GM12878 (cell line): ENCODE results near the gene TACC3. TPM values are rescaled to one million over a fixed set of nuclear protein-coding genes. Genes with fewer than 3 reads are reported as not detected.

Experiments
- CHD2 ChIP-seq: IDR thresholded peaks from 2 replicates; pipeline ENCODE4 v1.6.1; 2011; ENCODE audit warnings: low read depth, low read length, improper control_type of control experiment, borderline replicate concordance
- GABPA ChIP-seq: IDR thresholded peaks from 2 replicates; pipeline ENCODE4 v1.6.1; 2014; ENCODE audit warnings: antibody characterized with exemption, low read depth, mild to moderate bottlenecking, inconsistent platforms
- KAT2A ChIP-seq: conservative IDR thresholded peaks from 2 replicates; pipeline ENCODE4 v1.6.1; 2011; ENCODE audit warnings: low read depth, low read length; ENCODE audit not compliant: control insufficient read depth
- KLF5 ChIP-seq: fragments of 450-650 bp; IDR thresholded peaks from 2 replicates; pipeline ENCODE4 v1.6.1; 2014; ENCODE audit warnings: mild to moderate bottlenecking; ENCODE audit not compliant: partially characterized antibody
- NRF1 ChIP-seq: conservative IDR thresholded peaks from 2 replicates; pipeline ENCODE4 v1.6.1; 2011; ENCODE audit warnings: mild to moderate bottlenecking, low read depth, low read length, improper control_type of control experiment
- RAD21 ChIP-seq: IDR thresholded peaks from 2 replicates; pipeline ENCODE4 v1.6.1; 2011; ENCODE audit warnings: mild to moderate bottlenecking, low read depth, low read length, moderate library complexity; ENCODE audit not compliant: insufficient read depth
- RCOR1 ChIP-seq: conservative IDR thresholded peaks from 2 replicates; pipeline ENCODE4 v1.6.1; 2012; ENCODE audit warnings: low read depth, low read length, improper control_type of control experiment
- SIN3A ChIP-seq: IDR thresholded peaks from 2 replicates; pipeline ENCODE4 v1.6.1; 2012; ENCODE audit warnings: low read depth, low read length, improper control_type of control experiment
- SMAD1 ChIP-seq: fragments of 450-650 bp; IDR thresholded peaks from 2 replicates; pipeline ENCODE4 v1.6.1; 2018; ENCODE audit warnings: mild to moderate bottlenecking, low read depth; ENCODE audit not compliant: partially characterized antibody
- SMC3 ChIP-seq: IDR thresholded peaks from 2 replicates; pipeline ENCODE4 v1.6.1; 2011; ENCODE audit warnings: low read length, improper control_type of control experiment, borderline replicate concordance
- TAF1 ChIP-seq: IDR thresholded peaks from 2 replicates; pipeline ENCODE4 v1.6.1; 2011; ENCODE audit warnings: mild to moderate bottlenecking, low read depth, low read length, borderline replicate concordance
- TCF7 ChIP-seq: IDR thresholded peaks from 2 replicates; pipeline ENCODE4 v1.6.1; 2014; ENCODE audit warnings: antibody characterized with exemption, borderline replicate concordance
- ZNF217 ChIP-seq: fragments of 450-650 bp; IDR thresholded peaks from 2 replicates; pipeline ENCODE4 v1.6.1; 2017; ENCODE audit warnings: antibody characterized with exemption, mild to moderate bottlenecking
- polyA plus RNA-seq, 11 experiments: library from polyadenylated mRNA; depleted of rRNA in 4 of 11; unstranded in 6 of 11; stranded (reverse) in 5 of 11; fragments of >200 nt; fragmentation: Nextera tagmentation in 4 of 11; fragmentation: Illumina TruSeq in 1 of 11; extraction: Ambion mirVana in 4 of 11; extraction: Trizol in 1 of 11; gene quantifications; 1 replicate in 1 of 11; 2 replicates in 10 of 11; pipeline versions ENCODE4 v1.2.1 to v1.2.3, GENCODE V29; 2011 to 2016; ENCODE audit warnings: inconsistent platforms in 2 of 11, missing spikeins in 2 of 11, low read depth in 1 of 11
- total RNA-seq, 4 experiments: library from RNA; depleted of rRNA in 3 of 4; stranded (reverse); fragments of >200 nt in 3 of 4; fragmentation: Illumina TruSeq in 1 of 4; extraction: Trizol in 1 of 4; gene quantifications; 2 replicates each; pipeline versions ENCODE4 v1.2.1 to v1.2.3, GENCODE V29; 2013 to 2021
- TF ChIP-seq, protein P1 (sequence below): fragments of 150-350 bp; IDR thresholded peaks from 2 replicates; pipeline ENCODE4 v1.6.1; 2014; ENCODE audit warnings: mild to moderate bottlenecking, low read depth, low read length
- TF ChIP-seq, protein P2 (sequence below): fragments of 450-650 bp; conservative IDR thresholded peaks from 2 replicates; pipeline ENCODE4 v1.6.1; 2017; ENCODE audit warnings: mild to moderate bottlenecking, moderate library complexity
- TF ChIP-seq, protein P3 (sequence below): fragments of 450-650 bp; IDR thresholded peaks from 2 replicates; pipeline ENCODE4 v1.6.1; 2016; ENCODE audit warnings: mild to moderate bottlenecking
- TF ChIP-seq, protein P4 (sequence below): fragments of 450-650 bp; IDR thresholded peaks from 2 replicates; pipeline ENCODE4 v1.6.1; 2016; ENCODE audit warnings: mild to moderate bottlenecking, moderate library complexity, borderline replicate concordance

The TACC3 gene
- total and polyA plus RNA-seq, 10 of the 15 experiments (the other 5 are each of a cell fraction or from before 2014, with no cell fraction given): 2.8 to 121 (median 73.3) TPM

- TF ChIP-seq, protein P1, sequence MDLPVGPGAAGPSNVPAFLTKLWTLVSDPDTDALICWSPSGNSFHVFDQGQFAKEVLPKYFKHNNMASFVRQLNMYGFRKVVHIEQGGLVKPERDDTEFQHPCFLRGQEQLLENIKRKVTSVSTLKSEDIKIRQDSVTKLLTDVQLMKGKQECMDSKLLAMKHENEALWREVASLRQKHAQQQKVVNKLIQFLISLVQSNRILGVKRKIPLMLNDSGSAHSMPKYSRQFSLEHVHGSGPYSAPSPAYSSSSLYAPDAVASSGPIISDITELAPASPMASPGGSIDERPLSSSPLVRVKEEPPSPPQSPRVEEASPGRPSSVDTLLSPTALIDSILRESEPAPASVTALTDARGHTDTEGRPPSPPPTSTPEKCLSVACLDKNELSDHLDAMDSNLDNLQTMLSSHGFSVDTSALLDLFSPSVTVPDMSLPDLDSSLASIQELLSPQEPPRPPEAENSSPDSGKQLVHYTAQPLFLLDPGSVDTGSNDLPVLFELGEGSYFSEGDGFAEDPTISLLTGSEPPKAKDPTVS: no peak
- TF ChIP-seq SMC3: peak; percentile 60
- TF ChIP-seq GABPA: no peak
- TF ChIP-seq, protein P2, sequence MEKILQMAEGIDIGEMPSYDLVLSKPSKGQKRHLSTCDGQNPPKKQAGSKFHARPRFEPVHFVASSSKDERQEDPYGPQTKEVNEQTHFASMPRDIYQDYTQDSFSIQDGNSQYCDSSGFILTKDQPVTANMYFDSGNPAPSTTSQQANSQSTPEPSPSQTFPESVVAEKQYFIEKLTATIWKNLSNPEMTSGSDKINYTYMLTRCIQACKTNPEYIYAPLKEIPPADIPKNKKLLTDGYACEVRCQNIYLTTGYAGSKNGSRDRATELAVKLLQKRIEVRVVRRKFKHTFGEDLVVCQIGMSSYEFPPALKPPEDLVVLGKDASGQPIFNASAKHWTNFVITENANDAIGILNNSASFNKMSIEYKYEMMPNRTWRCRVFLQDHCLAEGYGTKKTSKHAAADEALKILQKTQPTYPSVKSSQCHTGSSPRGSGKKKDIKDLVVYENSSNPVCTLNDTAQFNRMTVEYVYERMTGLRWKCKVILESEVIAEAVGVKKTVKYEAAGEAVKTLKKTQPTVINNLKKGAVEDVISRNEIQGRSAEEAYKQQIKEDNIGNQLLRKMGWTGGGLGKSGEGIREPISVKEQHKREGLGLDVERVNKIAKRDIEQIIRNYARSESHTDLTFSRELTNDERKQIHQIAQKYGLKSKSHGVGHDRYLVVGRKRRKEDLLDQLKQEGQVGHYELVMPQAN: no peak
- TF ChIP-seq TAF1: no peak
- TF ChIP-seq, protein P3, sequence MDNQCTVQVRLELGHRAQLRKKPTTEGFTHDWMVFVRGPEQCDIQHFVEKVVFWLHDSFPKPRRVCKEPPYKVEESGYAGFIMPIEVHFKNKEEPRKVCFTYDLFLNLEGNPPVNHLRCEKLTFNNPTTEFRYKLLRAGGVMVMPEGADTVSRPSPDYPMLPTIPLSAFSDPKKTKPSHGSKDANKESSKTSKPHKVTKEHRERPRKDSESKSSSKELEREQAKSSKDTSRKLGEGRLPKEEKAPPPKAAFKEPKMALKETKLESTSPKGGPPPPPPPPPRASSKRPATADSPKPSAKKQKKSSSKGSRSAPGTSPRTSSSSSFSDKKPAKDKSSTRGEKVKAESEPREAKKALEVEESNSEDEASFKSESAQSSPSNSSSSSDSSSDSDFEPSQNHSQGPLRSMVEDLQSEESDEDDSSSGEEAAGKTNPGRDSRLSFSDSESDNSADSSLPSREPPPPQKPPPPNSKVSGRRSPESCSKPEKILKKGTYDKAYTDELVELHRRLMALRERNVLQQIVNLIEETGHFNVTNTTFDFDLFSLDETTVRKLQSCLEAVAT: no peak
- TF ChIP-seq CHD2: no peak
- no peak for TF ChIP-seq KAT2A
- no peak for TF ChIP-seq NRF1
- TF ChIP-seq SMAD1: no peak
- TF ChIP-seq RAD21: peak; percentile 84
- peak; percentile 31 for TF ChIP-seq KLF5
- TF ChIP-seq ZNF217: no peak
- TF ChIP-seq RCOR1: no peak
- no peak for TF ChIP-seq TCF7
- TF ChIP-seq SIN3A: no peak
- TF ChIP-seq, protein P4, sequence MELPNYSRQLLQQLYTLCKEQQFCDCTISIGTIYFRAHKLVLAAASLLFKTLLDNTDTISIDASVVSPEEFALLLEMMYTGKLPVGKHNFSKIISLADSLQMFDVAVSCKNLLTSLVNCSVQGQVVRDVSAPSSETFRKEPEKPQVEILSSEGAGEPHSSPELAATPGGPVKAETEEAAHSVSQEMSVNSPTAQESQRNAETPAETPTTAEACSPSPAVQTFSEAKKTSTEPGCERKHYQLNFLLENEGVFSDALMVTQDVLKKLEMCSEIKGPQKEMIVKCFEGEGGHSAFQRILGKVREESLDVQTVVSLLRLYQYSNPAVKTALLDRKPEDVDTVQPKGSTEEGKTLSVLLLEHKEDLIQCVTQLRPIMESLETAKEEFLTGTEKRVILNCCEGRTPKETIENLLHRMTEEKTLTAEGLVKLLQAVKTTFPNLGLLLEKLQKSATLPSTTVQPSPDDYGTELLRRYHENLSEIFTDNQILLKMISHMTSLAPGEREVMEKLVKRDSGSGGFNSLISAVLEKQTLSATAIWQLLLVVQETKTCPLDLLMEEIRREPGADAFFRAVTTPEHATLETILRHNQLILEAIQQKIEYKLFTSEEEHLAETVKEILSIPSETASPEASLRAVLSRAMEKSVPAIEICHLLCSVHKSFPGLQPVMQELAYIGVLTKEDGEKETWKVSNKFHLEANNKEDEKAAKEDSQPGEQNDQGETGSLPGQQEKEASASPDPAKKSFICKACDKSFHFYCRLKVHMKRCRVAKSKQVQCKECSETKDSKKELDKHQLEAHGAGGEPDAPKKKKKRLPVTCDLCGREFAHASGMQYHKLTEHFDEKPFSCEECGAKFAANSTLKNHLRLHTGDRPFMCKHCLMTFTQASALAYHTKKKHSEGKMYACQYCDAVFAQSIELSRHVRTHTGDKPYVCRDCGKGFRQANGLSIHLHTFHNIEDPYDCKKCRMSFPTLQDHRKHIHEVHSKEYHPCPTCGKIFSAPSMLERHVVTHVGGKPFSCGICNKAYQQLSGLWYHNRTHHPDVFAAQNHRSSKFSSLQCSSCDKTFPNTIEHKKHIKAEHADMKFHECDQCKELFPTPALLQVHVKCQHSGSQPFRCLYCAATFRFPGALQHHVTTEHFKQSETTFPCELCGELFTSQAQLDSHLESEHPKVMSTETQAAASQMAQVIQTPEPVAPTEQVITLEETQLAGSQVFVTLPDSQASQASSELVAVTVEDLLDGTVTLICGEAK: no peak
These were observed 5.0 kb downstream of the TACC3 start (continued) for GRCh38 chr4:1726146-1726934.
